ENCODE measurements around the gene TPBG. TPM values are rescaled to one million over a fixed set of nuclear protein-coding genes. Genes with fewer than 3 reads are reported as not detected.
A peak's percentile ranks its signal among the peaks of the same experiment; 100 is the strongest.
"Not testable (repeated sequence)": the region's sequence is repeated elsewhere in the genome, so short reads cannot be mapped to it uniquely, and the experiment has no call there.

TPBG gene
- total RNA-seq, 1 experiment from 2014 or later, result 24.7 TPM

GRCh38 chr6:82374516-82374915 is 10.9 kb downstream of the TPBG start:
- no peak for DNase-seq (ENCODE audit: low read depth)

DNA sequence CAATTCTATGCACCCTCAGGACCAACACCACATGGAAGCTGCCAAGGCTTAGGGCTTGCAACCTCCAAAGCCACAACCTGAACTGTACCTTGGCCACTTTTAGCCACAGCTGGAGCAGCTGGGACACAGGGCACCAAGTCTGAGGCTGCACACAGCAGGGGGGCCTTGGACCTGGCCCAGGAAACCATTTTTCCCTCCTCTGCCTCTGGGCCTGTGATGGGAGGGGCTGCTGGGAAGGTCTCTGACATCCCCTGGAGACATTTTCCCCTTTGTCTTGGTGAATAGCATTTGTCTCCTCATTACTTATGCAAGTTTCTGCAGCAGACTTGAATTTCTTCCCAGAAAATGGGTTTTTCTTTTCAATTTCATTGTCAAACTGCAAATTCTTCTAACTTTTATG is 13.0 kb downstream of the TPBG start:
- no peak for DNase-seq (ENCODE audit: low read depth)

GRCh38 chr6:82380566-82381185 is 17.1 kb downstream of the TPBG start:
- DNase-seq (ENCODE audit: low read depth), result no peak

DNA sequence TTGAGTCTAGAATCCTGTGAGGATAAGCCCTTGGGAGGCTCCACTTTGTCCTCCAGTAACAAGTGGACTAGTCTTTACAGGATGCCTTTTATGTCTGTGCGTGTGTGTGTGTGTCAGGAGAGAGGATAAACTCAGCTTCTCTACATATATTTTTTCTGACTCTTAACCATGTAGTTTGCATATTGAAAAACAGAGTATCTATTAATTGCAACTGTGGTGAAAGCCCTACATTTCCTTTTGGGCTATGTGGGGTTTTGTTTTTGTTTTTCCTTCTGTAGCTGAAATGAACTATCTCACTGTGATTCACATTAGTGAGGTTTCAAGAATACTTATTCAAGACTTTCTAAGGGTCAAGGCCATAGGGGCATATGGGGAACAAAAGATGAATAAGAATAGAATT is 17.7 kb downstream of the TPBG start:
- DNase-seq (ENCODE audit: low read depth), result no peak

DNA sequence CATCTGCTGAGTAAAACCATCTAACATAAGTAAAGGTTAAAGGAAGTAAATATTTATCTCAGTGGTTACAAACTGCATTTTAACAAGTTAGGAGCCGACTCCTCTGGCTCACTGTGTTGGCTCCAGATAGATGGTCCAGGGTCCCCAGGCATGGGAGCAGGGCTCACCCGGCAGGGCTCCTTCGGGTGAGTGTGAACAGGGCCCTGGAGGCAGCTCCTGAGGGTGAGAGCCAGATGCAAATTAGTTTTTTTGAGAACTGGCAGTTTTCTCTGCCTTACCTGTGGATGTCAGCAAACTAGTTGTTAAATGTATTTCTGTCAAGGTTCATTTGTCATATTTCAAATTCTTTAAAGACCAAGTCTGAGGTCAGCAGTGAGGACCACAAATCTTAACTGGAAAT is 21.5 kb downstream of the TPBG start:
- DNase-seq (ENCODE audit: low read depth), result no peak

DNA sequence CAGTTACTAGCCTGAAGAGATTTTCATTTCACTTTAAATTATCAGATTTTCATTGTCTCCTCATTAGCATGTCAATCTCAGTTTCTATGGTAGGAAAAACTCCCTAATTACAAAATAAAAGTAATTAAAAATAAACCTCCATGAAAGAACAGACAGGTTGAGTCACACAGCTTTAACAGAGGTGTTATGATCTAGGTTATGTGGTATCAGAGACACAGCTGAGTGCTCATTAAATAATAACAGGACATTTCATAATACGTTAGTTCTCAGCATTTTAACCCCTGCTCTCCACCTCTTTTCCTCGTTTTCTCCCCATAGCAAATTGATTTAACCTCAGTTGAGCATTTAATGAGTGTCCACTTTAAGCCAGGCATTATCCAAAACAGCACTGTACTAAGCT is 21.9 kb downstream of the TPBG start:
- no peak for DNase-seq (ENCODE audit: low read depth)

- DNase-seq (ENCODE audit: low read depth), result no peak
Measured at GRCh38 chr6:82385961-82386360, 22.3 kb downstream of the TPBG start.

DNA sequence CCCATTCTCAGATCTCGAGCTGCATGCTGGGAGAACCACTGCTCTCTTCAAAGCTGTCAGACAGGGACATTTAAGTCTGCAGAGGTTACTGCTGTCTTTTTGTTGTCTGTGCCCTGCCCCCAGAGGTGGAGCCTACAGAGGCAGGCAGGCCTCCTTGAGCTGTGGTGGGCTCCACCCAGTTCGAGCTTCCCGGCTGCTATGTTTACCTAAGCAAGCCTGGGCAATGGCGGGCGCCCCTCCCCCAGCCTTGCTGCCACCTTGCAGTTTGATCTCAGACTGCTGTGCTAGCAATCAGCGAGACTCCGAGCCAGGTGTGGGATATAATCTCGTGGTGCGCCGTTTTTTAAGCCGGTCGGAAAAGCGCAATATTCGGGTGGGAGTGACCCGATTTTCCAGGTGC is 31.2 kb downstream of the TPBG start:
- DNase-seq (ENCODE audit: low read depth), result not testable (repeated sequence)

GRCh38 chr6:82396964-82397751 is 33.5 kb downstream of the TPBG start:
- peak; percentile 90 for DNase-seq (ENCODE audit: low read depth)

GRCh38 chr6:82397962-82398692 is 34.5 kb downstream of the TPBG start:
- peak; percentile 49 for DNase-seq (ENCODE audit: low read depth)

- peak; percentile 62 for DNase-seq (ENCODE audit: low read depth)
Measured at GRCh38 chr6:82408952-82409431, 45.4 kb downstream of the TPBG start.

DNA sequence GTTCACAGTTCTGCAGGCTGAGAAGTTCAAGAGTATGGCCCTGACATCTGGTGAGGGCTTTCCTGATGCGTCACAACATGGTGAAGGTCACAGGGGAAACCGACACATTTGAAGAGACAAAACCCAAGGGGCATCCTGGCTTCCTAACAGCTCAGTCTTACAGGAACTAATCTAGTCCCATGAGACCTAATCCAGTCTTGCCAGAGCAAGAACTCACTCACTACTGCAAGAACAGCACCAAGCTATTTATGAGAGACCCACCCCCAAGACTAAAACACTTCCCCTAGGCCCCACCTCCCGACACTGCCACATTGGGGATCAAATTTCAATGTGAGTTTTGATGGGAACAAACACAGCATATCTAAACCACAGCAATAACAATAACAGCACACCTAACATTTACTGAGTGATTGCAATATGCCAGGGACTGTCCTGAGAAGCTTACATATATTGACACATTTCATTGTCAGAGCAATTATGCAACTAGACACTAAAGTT is 46.6 kb downstream of the TPBG start:
- DNase-seq (ENCODE audit: low read depth), result peak; percentile 7

- DNase-seq (ENCODE audit: low read depth), result no peak
Measured at GRCh38 chr6:82413868-82414267, 50.3 kb downstream of the TPBG start.

- peak; percentile 11 for DNase-seq (ENCODE audit: low read depth)
Measured at GRCh38 chr6:82415820-82416219, 52.2 kb downstream of the TPBG start.

DNA sequence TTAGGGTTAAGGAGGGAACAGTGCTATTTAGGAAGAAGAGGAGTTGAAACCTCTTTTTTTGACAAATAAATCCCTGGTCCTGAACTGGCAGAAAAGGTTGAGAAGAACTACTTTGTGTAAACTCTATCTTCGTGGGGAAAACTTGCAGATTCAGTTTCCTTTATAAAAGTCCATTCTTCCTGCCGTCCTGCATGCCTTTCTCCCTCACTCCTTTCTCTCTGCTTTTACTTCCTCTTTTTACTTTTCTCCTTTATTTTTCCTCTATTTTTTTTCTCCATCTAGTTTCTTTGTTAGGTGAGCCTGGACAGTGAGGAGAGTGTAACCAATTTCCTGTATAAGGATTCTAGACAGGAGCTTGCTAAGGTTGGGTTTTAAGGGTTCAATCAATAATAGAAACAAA is 52.7 kb downstream of the TPBG start:
- no peak for DNase-seq (ENCODE audit: low read depth)

Other genes starting within 250 kb of the TPBG start
- gene IBTK, start 116.1 kb upstream of the TPBG start, total RNA-seq (2014; rRNA removed; shearing (Covaris generic)), result 30.1 and 31.7 TPM in 2 replicates

All from Daoy (cell line).